ENCODE results near the gene PLCB3.

Gene PLCB3

GRCh38 chr11:64208796-64209562 is 42.4 kb upstream of the PLCB3 start:
- peaks cover 25% of the 10 kb centered on the region for H3K36me3 ChIP-seq (ENCODE audit: low read depth)
- no peaks in the 10 kb centered on the region for H3K4me1 ChIP-seq (ENCODE audit: insufficient read depth, poor library complexity, severe bottlenecking)
- TF ChIP-seq CTCF (IDR thresholded peaks at IDR 0.05; ENCODE audit: poor library complexity, severe bottlenecking) = no peak
- ATAC-seq (ENCODE audit: low read depth) (no peak), DNase-seq (ENCODE audit: low spot score) (no peak)
- H3K27me3 ChIP-seq (ENCODE audit: insufficient read depth, poor library complexity, severe bottlenecking) = no peaks in the 10 kb centered on the region
- no peak overlapping the region for H3K27ac ChIP-seq (ENCODE audit: poor library complexity, severe bottlenecking)
- no peak overlapping the region for H3K4me3 ChIP-seq (ENCODE audit: severe bottlenecking)
- no peaks in the 10 kb centered on the region for H3K9me3 ChIP-seq (ENCODE audit: severe bottlenecking)

DNA sequence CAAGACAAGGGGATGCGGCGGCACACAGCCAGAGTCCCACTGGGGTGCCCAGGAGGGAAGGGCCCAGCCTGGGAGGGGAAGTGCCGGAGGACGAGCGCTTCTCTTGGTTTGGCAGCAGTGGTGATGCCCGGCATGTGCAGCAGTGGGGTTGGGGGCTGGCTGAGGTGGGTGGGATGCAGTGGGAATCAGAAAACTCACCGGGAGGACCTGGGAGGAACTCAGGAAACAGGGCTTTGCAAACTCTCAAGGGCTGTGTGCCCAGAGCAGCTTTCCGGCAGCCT is 41.8 kb upstream of the PLCB3 start:
- DNase-seq (ENCODE audit: low spot score) (no peak), ATAC-seq (ENCODE audit: low read depth) (no peak)
- Histone ChIP-seq H3K4me3 (ENCODE audit: severe bottlenecking) (no peak overlapping the region), H3K9me3 (ENCODE audit: severe bottlenecking) (no peaks in the 10 kb centered on the region), H3K27me3 (ENCODE audit: insufficient read depth, poor library complexity, severe bottlenecking) (no peaks in the 10 kb centered on the region), H3K27ac (ENCODE audit: poor library complexity, severe bottlenecking) (no peak overlapping the region), H3K4me1 (ENCODE audit: insufficient read depth, poor library complexity, severe bottlenecking) (no peaks in the 10 kb centered on the region), H3K36me3 (ENCODE audit: low read depth) (peaks cover 21% of the 10 kb centered on the region)
- TF ChIP-seq CTCF (IDR thresholded peaks at IDR 0.05; ENCODE audit: poor library complexity, severe bottlenecking) = no peak

GRCh38 chr11:64210301-64211020 is 40.9 kb upstream of the PLCB3 start:
- Histone ChIP-seq H3K27me3 (ENCODE audit: insufficient read depth, poor library complexity, severe bottlenecking) (no peaks in the 10 kb centered on the region), H3K4me3 (ENCODE audit: severe bottlenecking) (no peak overlapping the region), H3K36me3 (ENCODE audit: low read depth) (peaks cover 12% of the 10 kb centered on the region), H3K9me3 (ENCODE audit: severe bottlenecking) (no peaks in the 10 kb centered on the region), H3K27ac (ENCODE audit: poor library complexity, severe bottlenecking) (no peak overlapping the region), H3K4me1 (ENCODE audit: insufficient read depth, poor library complexity, severe bottlenecking) (no peaks in the 10 kb centered on the region)
- no peak for DNase-seq (ENCODE audit: low spot score)
- no peak for ATAC-seq (ENCODE audit: low read depth)
- no peak for TF ChIP-seq CTCF (IDR thresholded peaks at IDR 0.05; ENCODE audit: poor library complexity, severe bottlenecking)

DNA sequence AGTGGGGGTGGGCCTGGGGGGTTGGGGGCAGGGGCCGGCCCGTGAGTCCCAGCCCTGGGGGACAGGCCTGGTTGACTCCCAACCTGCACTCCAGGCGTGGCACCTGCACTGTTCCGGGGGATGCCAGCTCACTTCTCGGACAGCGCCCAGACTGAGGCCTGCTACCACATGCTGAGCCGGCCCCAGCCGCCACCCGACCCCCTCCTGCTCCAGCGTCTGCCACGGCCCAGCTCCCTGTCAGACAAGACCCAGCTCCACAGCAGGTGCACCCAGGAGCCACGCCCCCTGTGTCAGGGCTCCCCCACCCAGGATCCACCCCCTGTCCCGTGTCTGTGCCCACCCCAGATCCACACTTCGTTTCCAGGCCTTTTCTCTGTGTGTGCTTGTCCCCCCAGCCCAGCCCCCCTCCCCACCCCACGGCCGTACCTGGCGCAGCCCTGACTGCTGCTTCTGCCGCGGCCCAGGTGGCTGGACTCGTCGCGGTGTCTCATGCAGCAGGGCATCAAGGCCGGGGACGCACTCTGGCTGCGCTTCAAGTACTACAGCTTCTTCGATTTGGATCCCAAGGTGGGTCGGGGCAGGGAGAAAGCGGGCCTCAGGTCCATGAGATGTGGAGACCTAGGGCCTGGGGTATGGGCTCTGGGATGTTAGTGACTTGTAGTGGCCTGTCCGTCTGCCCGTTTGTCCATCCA is 40.0 kb upstream of the PLCB3 start:
- Histone ChIP-seq H3K4me3 (ENCODE audit: severe bottlenecking) (no peak overlapping the region), H3K36me3 (ENCODE audit: low read depth) (peaks cover 7% of the 10 kb centered on the region), H3K27ac (ENCODE audit: poor library complexity, severe bottlenecking) (no peak overlapping the region), H3K4me1 (ENCODE audit: insufficient read depth, poor library complexity, severe bottlenecking) (no peaks in the 10 kb centered on the region), H3K27me3 (ENCODE audit: insufficient read depth, poor library complexity, severe bottlenecking) (no peaks in the 10 kb centered on the region), H3K9me3 (ENCODE audit: severe bottlenecking) (no peaks in the 10 kb centered on the region)
- no peak for ATAC-seq (ENCODE audit: low read depth)
- no peak for DNase-seq (ENCODE audit: low spot score)
- TF ChIP-seq CTCF (IDR thresholded peaks at IDR 0.05; ENCODE audit: poor library complexity, severe bottlenecking) = no peak
